ENCODE results near the gene DSCAM. TPM values are rescaled to one million over a fixed set of nuclear protein-coding genes. Genes with fewer than 3 reads are reported as not detected.

DSCAM gene
- total RNA-seq, 4 donors from 2014 or later, result 0.04 to 0.06 TPM; not detected in 2

- TF ChIP-seq CTCF (IDR thresholded peaks at IDR 0.05) (no peak), POLR2A (IDR thresholded peaks at IDR 0.05) (no peak)
- Histone ChIP-seq H3K27me3 (no peaks in the 10 kb centered on the region), H3K27ac (no peak overlapping the region), H3K36me3 (no peaks in the 10 kb centered on the region), H3K4me1 (no peaks in the 10 kb centered on the region), H3K9me3 (no peaks in the 10 kb centered on the region), H3K4me3 (no peak overlapping the region)
- 15 to 17% methylated on average over 5 of the region's 5 CpGs for WGBS, 2 donors
- intact Hi-C loops (cut with DNase I), result no loop called here
- no peak for DNase-seq
Observed at GRCh38 chr21:40335704-40336103, 511.3 kb downstream of the DSCAM start.

DNA sequence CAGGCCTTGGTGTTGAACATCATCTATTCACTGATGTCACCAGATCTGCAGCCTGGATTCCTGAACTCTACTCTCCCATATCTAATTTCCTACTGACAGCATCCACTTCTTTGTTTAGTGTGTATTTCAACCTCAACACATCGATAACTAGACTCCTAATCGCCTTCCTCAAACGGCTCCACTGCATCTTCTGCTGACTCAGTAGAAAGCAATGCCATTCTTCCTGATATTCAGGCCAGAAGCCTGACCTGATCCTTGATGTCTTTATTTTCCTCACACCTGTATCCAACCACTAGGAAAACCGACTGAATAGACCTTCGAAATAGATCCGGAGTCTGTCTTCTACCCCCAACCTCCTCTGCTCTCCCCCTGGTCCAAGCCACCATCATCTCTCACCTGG lies 512.8 kb downstream of the DSCAM start:
- DNase-seq, result no peak
- Histone ChIP-seq H3K4me3 (no peak overlapping the region), H3K36me3 (no peaks in the 10 kb centered on the region), H3K27me3 (no peaks in the 10 kb centered on the region), H3K27ac (no peak overlapping the region), H3K9me3 (no peaks in the 10 kb centered on the region), H3K4me1 (no peaks in the 10 kb centered on the region)
- no peak for TF ChIP-seq POLR2A (IDR thresholded peaks at IDR 0.05)
- TF ChIP-seq CTCF (IDR thresholded peaks at IDR 0.05), result no peak
- intact Hi-C loops (cut with DNase I), result no loop called here
- 63 to 84% methylated on average over 6 of the region's 6 CpGs for WGBS, 2 donors

- no peaks in the 10 kb centered on the region for H3K4me1 ChIP-seq
- no peaks in the 10 kb centered on the region for H3K27me3 ChIP-seq
- intact Hi-C loops (cut with DNase I), result no loop called here
- no peak overlapping the region for H3K27ac ChIP-seq
- no peaks in the 10 kb centered on the region for H3K9me3 ChIP-seq
- DNase-seq, result no peak
- 78 to 88% methylated on average over 4 of the region's 4 CpGs for WGBS, 2 donors
- TF ChIP-seq POLR2A (IDR thresholded peaks at IDR 0.05), result no peak
- TF ChIP-seq CTCF (IDR thresholded peaks at IDR 0.05), result no peak
- H3K36me3 ChIP-seq, result no peaks in the 10 kb centered on the region
- no peak overlapping the region for H3K4me3 ChIP-seq
Observed at GRCh38 chr21:40333731-40334130, 513.2 kb downstream of the DSCAM start.

DNA sequence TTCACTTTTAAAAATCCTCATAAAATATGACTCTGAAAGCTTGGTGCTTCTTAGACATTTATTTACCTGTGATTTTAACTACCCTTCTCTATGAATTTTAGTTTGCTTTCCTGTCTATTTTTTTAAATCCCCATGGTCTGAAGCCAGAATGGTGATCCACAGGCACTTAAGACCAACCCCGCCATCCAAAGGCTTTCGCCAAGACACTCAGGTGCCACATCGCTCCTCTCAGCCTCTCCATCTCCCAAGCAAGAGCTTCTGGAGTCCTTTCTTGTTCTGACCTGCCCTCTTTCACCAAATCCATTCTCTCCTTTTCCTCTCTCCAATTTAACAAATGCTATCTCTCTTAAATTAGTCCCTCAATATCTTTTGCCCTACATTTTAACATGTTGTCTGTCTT lies 515.2 kb downstream of the DSCAM start:
- no peak overlapping the region for H3K27ac ChIP-seq
- WGBS, 2 donors, result 62 to 78% methylated on average over 3 of the region's 3 CpGs
- no peak for DNase-seq
- no peaks in the 10 kb centered on the region for H3K9me3 ChIP-seq
- H3K4me1 ChIP-seq, result no peaks in the 10 kb centered on the region
- intact Hi-C loops (cut with DNase I), result no loop called here
- no peak overlapping the region for H3K4me3 ChIP-seq
- H3K27me3 ChIP-seq, result no peaks in the 10 kb centered on the region
- no peak for TF ChIP-seq CTCF (IDR thresholded peaks at IDR 0.05)
- no peak for TF ChIP-seq POLR2A (IDR thresholded peaks at IDR 0.05)
- H3K36me3 ChIP-seq, result no peaks in the 10 kb centered on the region

- TF ChIP-seq CTCF (IDR thresholded peaks at IDR 0.05) (no peak), POLR2A (IDR thresholded peaks at IDR 0.05) (no peak)
- no peak overlapping the region for H3K4me3 ChIP-seq
- WGBS, 2 donors, result 27 to 37% methylated on average over 6 to 9 of the region's 9 CpGs
- H3K36me3 ChIP-seq, result no peaks in the 10 kb centered on the region
- H3K27me3 ChIP-seq, result no peaks in the 10 kb centered on the region
- H3K27ac ChIP-seq, result no peak overlapping the region
- no peak for DNase-seq
- H3K9me3 ChIP-seq, result no peaks in the 10 kb centered on the region
- H3K4me1 ChIP-seq, result no peaks in the 10 kb centered on the region
- intact Hi-C loops (cut with DNase I), result no loop called here
Observed at GRCh38 chr21:40331172-40331571, 515.8 kb downstream of the DSCAM start.
